GM21576 (cell line): ENCODE results near the gene GLOD5.

ENCODE experiments used
- ATAC-seq: cut with Tn5 transposase; IDR thresholded peaks from one replicate; pipeline ENCODE4 v1.9.1; 2021; ENCODE audit warnings: mild to moderate bottlenecking, moderate library complexity; ENCODE audit not compliant: unreplicated experiment

GLOD5 gene

DNA sequence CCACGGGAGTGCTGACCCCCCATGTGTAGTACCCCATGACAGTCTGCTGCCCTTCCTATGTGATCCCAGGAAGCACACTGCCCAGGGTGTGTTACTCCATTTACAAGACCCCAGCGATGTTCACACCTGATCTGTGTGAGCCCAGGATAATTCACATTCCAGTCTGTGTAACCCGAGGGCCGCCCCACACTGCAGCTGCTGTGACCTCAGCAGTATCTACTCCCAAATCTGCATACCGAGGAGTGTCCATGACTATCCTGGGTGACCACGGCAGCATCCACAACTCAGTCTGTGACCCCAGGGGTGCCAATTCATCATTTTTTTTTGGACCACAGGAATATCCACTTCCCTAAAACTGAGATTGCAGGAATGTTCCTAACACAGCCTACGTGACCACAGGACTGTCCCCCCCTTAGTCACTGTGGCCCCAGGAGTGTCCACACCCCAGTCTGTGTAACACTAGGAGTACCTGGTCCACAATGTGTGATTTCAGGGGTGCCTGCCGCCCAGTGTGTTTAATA lies 7.8 kb upstream of the GLOD5 start:
- no peak for ATAC-seq

DNA sequence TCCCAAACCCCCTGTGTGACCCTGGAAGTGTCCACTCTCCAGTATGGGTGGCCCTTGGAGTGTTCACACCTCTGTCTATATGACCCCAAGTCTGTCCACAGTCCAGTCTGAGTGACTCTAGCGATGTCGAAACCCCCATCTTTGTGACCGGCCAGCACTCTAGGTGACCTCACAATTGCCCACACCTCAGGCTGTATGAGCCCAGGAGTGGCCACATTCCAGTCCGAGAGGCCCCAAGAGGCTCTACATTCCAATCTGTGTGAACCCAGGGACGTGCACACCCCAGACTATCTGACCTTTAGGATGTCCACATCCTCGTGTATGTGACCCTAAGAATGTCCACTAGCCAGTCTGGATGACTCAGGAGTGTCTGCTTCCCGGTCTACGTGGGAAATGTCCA lies 7.3 kb upstream of the GLOD5 start:
- ATAC-seq = no peak

DNA sequence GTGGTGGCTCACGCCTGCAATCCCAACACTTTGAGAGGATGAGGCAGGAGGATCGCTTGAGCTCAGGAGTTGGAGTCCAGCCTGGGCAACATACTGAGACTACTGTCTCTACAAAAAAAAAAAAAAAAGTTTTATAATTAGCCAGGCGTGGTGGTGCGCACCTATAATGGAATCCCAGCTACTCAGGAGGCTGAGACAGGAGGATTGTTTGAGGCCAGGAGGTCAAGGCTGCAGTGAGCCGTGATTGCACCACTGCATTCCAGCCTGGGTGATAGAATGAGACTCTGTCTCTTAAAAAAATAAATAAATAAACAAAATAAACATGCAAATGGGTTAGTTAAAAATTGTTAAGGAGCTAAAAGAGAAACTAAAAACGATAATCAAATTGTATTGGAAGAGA lies 7.7 kb downstream of the GLOD5 start:
- ATAC-seq = no peak

DNA sequence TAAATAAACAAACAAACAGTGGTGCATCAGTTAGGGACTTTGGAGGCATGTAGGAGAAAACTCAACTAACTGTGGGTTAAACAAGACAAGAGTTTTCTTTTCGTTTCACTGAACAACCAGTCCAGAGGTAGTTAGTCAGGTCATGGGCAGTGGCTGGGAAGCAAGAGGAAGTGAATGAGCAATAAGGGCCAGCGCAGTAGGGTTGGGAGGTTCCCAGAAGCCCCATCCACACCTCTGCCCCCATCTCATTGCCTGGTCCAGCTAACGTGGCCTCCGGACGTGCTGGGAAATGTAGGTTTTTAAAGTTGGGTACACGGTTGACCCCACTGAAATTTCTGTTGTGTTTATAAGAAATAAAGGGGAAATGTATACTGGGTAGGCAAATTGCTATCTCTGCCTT lies 8.7 kb downstream of the GLOD5 start:
- no peak for ATAC-seq

DNA sequence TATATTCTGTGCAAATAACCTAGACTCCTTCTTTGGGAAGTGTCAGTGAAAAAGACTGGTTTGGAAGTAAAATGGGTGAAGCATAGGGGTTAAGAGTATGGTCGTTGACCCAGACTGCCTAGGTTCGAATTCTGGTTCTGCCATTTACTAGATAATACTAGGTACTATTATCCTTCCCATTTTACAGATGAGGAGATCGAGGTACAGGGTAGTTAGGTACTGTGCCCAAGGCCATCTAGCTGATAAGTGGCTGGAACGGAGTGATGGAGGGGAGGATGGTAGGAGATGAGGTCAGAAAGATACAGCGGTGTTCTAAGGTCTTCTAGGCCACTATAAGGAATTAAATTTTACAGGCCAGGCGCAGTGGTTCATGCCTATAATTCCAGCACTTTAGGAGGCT lies 11.1 kb downstream of the GLOD5 start:
- no peak for ATAC-seq

DNA sequence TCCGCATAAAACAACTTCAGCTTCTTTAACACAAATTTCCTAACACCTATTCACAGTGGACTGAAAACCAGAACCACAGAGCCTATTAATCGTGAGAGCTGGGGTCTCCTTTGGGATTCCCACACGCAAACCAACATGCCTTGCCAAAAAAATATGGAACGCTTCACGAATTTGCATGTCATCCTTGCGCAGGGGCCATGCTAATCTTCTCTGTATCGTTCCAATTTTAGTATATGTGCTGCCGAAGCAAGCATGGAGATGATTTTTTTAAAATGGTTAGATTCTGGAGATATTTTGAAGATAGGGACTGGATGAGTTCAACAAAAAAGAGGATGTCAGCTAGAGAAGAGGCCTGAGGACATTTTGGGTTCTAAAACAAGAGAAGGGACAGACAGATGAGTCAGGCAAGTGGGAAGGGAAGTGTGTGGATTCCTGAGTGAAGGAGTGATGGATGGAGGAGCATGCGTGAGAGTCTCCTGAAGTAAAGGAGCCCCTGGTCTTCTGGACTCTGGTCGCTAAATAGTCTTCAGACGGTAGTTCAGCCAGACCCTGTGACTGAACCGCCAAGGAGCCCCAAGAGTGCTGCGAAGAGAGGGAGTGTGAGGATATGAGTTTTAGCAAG lies 15.4 kb downstream of the GLOD5 start:
- ATAC-seq = no peak

DNA sequence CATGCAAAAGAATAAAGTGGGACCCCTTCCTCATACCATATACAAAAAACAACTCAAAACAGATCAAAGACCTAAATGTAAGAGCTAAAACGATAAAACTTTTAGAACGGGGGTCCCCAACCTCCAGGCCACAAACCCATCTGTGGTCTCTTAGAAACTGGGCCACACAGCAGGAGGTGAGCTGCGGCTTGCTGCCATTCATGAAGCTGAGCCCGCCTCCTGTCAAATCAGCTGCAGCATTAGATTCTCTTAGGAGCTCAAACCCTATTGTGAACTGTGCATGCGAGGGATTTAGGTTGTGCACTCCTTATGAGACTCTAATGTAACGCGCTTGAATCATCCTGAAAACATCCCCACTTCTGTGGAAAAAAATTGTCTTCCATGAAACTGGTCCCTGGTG lies 17.9 kb downstream of the GLOD5 start:
- ATAC-seq = no peak

DNA sequence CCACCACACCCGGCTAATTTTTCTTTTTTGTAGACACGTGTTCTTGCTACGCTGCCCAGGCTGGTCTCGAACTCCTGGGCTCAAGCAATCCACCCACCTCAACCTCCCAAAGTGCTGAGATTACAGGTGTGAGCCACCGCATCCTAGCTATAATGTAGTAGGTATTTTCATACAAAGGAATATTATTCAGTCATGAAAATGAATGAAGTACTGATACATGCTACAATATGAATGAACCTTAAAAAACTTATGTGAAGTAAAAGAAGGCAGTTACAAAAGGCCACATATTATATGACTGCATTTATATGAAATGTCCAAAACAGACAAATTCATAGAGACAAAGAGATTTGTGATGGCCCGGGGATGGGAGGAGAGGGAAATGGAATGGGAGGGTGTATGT lies 20.2 kb downstream of the GLOD5 start:
- ATAC-seq = no peak

DNA sequence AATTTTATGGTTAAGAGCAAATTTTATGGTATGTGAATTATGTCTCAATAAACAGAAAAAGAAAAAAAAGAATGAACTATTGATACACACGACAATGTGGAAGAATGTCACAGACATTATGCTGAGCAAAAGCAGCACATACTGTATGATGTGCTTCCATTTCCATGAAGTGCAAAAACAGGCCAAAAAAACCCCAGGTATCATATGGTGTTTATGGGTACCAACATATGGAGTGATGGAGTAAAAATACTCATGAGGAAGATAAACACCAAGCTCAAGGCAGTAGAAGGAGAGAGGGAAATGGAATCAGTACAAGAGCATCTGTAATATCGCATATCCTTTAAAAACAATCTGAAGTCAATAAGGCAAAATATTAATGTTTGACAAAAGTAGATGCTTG lies 20.7 kb downstream of the GLOD5 start:
- no peak for ATAC-seq

DNA sequence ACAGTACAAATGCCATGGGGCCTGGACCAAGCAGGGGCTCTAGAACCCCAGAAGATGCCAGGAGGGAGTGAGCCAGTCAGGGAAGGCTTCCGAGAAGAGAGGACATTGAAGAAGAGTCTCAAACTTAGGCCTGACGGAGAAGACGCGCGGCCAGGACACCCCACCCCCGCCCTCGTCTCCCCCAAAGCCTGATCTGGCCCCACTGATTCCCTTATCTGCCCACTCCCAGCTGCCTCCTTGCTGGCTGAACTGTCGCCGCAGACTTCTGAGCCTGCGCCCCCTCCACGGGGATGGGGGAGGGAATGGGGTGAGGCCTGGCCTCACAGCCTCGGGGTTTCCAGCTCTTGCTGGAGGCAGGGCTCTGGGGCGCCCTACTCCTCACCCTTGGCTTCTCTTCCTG lies 21.2 kb downstream of the GLOD5 start:
- ATAC-seq = no peak

DNA sequence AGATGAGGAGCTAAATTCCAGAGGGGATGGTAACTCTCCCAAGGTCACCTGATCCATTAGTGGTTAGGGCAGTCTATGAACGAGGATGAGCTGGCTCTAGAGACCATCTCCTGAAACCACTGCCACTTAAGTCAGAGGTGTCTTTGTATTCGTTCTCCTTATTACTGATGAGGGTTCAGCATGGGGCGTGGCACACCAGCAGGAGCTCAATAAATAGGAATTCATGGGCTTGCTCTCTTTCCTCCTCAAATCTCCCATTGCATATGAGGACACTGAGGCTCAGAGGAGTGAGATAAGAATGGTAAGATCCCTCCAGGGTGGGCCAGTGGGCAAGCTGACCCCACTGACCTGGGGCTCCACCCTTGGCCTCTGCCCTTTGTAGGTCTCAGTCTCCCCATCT lies 23.2 kb downstream of the GLOD5 start:
- ATAC-seq = no peak

DNA sequence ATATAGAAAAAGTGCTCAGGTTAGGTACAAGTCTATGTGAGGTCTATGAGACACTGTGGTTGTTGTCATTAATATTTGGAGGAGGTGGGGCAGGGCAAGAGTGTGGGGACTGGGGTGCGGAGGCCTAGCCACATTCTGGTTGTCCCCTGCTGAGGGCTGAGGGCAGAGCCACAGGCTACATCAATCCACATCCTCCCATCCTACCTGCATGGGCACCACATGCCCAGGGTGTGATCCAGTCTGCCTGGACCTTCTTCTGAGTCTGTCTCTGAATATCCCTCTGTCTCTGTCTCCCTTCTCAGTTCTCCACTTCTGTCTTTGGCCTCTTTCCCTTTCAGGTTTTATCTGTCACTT lies 23.6 kb downstream of the GLOD5 start:
- ATAC-seq = no peak

DNA sequence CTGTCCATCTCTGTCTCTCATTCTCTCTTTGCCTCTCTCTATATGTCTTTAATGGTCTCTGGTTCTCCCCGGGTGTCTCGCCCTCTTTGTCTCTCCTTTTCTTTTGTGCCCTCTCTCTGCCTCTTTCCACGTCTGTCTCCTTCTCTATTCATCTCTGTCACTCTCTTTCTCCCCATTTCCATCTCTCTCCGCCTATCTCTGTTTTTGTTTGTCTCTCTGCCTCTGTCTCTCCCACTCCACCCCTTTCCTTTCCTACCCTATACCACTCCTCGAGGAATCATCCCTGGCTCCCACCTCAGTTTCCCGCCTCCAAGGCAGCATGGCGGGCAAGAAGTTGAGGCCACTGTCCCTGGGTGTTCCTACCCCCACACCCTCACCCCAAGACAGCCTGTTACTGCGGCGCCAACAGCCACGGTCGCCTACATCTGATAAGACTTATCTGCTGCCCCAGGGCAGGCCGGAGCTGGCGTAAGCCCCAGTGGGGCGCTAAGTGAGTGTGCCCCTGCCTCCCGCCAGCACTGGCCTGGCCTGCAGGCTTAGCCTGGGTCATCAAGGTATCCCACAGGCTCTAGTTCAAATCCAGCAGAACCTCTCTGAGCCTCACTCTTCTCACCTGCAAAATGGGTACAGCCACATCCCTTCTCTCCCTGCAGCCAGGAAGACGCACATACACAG lies 24.1 kb downstream of the GLOD5 start:
- ATAC-seq = no peak

DNA sequence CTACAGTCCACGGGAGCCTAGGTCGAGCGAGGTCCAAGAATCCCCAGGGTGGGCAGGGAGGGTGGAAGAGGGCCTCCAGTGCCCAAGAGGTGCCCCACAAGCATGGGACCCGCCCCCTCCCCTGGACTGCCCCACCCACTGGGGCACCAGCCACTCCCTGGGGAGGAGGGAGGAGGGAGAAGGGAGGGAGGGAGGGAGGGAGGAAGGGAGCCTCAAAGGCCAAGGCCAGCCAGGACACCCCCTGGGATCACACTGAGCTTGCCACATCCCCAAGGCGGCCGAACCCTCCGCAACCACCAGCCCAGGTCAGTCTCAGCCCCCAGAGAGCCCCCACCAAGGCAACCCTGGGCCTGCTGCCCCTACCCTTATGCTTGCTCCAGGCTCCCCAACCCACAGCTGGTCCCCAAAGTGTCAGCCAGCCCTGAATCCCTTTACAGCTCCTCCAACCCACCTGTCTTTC lies 24.8 kb downstream of the GLOD5 start, which contains the start of gene GATA1:
Gene GATA1 (plus strand): TSS at position 250 of the 460 bp plus-strand sequence. CDS start 4,520 bp downstream, outside the sequence.
- no peak for ATAC-seq

DNA sequence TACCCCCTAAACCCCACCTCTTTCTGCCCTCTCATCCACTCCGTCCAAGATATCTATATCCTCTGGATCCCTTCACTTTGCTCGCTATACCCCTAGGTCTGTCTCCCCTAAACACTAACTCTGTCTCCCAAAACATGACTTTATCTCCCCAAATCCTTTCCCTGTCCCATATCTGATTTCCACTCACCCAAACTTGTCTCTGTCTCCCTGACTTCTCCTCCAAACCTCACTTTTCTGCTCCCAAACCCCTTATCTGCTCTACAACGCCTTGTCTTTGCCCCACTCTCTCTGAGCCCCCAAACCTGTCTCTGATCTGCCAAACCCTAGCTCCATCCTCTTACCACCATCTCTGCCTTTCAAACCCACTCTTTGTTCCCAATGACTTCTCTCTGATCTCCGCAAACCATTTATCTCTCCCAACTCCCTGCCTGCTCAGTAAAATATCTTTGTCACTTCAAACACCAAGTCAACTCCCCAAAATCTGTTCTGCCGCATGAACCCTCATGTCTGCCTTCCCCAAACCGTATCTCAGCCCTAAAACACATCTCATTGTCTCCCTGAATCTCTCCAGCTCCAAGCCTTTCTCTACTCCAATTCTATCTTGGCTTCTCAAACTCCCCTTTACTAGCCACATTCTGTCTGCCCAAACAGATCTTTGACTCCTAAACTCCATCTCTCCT lies 25.4 kb downstream of the GLOD5 start:
- no peak for ATAC-seq

DNA sequence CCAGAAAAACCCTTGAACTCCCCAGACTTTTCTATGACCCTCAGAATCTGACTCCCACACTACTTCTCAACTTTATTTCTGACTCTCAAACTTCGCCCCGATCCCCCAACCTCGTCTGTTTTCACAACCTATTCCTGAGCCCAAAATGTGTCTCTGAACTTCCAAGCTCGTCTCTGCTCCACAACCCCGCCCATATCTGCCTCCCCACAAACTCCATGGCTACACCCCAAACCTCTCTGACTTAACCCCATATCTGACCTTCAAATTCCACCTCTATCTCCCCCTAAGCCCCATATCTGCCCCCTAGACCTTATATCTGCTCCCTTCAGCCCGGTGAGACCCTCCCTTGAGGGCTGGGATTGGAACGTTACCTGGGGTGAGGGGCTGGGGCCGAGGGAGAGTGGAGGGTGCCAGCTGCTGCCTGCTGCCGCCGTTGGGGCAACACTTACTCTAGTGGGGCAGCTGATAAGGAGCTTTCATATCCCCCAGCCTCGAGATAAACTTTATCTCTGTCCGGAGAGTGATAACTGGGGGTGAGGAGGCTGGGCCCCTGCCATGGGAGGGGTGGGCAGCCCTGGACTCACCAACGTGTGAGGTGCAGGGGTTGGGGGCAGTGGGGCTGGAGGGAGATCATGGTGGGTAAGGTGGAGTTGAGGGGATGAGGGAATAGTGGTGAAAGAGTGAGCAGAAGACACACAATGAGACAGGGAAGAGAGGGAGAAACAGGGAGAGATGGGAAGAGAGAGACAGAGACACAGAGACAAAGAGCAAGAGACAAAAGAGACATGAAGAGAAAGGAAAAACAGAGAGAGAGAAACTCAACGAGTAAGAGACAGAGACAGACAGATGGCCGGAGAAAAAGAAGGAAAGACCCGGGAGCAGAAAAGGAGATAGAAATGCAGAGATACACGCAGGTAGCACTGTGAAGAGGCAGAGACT lies 26.2 kb downstream of the GLOD5 start:
- ATAC-seq = no peak

DNA sequence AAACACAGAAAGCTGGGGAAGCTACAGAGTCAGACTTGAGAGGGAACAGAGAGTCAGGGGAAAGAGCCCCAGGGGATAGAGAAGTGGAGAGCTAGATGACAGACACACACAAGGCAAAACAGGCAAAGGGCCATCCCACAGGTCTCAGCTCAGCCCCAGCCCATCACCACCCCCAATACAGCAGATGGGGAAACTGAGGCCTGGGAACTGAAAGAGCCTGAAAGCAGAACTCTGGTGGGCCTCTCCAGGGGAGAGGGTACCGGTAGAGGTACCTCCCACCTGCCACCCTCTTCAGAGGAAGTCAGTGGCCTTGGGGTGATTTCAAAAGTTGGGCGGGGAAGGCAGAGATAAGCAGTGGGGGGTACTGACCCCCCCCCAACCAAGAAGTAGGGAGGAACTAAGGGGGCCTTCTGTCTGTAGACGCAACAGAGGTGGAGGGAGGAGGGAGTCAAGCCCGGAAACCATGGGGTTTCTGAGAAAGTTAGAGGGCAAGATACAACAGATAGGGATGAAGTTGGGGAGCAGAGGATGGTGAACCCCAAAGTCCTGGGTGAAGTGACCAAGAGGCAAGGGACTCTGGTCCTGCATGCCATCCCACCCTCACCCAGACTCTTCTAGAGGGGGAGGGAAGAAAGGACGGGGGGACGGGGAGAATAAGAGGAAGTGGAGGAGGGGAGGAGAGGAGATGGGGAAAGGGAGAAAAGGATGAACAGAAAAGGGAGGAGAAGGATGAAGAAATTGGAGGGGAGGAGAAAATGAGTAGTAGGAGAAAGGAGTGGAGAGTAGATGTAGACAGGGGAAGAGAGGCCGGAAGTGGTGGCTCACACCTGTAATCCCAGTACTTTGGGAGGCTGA lies 28.0 kb downstream of the GLOD5 start:
- no peak for ATAC-seq

DNA sequence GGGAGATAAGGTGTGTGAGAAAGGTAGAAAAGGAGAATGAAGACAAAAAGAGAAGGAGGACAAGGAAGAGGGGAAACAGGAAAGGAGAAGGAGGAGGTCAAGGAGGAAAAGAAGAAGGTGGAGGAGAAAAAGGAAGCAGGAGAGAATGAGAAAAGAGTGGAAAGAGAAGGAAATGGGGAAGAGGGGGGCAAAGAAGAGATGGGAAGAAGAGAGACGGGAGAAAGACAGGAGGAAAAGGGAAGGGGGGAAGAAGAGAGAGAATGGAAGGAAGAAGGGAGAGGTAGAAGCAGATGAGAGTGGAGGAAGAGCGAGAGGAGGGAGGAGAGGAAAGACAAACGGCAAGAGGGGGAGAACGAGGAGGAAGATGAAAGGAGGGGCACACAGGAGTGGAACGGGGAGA lies 28.9 kb downstream of the GLOD5 start:
- no peak for ATAC-seq

DNA sequence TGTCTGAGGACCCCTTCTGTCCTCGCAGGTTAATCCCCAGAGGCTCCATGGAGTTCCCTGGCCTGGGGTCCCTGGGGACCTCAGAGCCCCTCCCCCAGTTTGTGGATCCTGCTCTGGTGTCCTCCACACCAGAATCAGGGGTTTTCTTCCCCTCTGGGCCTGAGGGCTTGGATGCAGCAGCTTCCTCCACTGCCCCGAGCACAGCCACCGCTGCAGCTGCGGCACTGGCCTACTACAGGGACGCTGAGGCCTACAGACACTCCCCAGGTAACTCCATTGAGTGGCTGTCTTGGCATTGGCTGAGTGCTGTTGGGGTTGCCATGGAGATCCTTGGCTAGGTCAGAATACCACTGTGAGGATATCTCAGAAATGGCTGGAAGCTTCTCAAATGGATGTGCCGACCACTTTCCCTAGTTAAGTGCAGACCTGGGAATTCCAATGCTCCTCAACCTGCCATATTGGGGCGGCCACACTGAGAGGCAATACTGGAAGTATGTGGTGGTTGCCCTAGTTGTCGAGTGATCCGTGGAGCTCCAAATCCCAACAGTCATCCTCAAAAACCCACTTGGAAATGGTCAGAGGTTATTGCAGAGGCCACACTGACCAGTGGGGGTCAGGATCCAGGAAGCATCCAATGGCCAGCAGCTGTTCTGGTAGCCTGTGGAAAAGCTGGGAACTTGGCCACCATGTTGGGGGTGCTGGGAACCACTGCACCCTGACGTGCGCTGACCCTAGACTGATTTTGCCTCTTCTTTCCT lies 29.7 kb downstream of the GLOD5 start:
- no peak for ATAC-seq
